Erythroblast (primary cell): Measurements from ENCODE around the gene MYCT1.
"Not testable (repeated sequence)": the region's sequence is repeated elsewhere in the genome, so short reads cannot be mapped to it uniquely, and the experiment has no call there.

Experiments used
- DNase-seq, 2 experiments: peaks; one replicate each; lab custom pipeline; 2025; lab: John Stamatoyannopoulos, UW
- GATA1 ChIP-seq: IDR thresholded peaks from 2 replicates; pipeline ENCODE4 v1.6.1; 2011; ENCODE audit warnings: low read depth, mild to moderate bottlenecking, control low read depth, low read length, moderate library complexity
- POLR2A ChIP-seq: IDR thresholded peaks from 2 replicates; pipeline ENCODE4 v1.6.1; 2011; ENCODE audit warnings: mild to moderate bottlenecking, low read length

MYCT1 gene, protein sequence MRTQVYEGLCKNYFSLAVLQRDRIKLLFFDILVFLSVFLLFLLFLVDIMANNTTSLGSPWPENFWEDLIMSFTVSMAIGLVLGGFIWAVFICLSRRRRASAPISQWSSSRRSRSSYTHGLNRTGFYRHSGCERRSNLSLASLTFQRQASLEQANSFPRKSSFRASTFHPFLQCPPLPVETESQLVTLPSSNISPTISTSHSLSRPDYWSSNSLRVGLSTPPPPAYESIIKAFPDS

DNA sequence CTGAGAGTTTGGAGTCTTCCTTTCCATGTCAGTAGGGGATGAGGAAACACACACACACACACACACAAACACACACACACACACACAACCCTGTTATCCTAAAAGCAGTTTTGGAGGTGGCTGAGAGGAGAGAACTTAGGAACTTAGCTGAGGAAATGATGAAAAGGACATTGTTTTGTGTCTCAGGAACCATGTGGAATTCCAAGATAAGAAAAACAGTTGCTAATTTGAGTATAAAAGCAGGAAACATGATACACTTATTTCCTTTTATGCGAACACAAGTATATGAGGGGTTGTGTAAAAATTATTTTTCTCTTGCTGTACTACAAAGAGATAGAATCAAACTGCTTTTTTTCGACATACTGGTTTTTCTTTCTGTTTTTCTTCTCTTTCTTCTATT lies at the start of gene MYCT1:
MYCT1 (plus strand) TSS at position 264 of the 400 bp plus-strand sequence; CDS start at position 270, 6 bp downstream.
- no peak for TF ChIP-seq GATA1
- TF ChIP-seq POLR2A: no peak

DNA sequence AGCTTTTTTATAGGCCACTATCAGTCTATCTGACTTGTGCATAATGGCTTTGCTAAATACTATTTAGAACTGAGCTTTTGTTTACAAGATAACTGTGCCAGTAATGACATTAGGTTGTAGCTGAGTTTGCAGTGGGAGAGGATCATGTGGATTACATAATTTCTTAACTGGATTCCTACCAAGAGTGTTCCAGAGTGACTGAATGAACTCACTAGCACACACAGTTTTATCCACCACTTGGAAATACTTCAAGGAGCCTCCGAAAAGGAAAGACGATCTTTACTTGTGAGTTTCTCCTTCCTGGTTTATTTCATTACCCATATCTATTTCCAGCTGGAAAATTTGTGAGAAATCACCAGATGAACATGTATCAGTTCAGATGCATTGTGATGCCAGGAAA lies 49.6 kb upstream of the MYCT1 start:
- TF ChIP-seq GATA1: no peak
- no peak for TF ChIP-seq POLR2A
- DNase-seq: no peak

More for the DNA sequence above, at the start of gene MYCT1:
- DNase-seq: no peak

DNA sequence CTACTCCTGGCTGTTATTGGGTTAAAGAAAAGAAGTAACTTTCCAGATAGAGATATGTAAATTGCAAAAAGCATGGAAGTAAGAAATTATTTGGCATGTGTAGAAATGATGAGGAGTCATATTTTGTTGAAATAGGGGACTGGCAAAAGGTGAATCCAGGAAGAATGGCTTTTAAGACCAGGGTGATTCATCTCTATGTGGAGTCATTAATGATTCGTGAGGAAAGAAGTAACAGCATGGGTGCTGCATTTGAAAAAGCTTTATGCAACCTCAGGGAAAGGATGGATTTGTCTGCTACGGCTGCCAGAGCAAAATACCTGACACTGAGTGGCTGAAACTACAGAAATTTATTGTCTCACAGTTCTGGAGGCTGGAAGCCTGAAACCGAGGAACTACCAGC lies 45.7 kb upstream of the MYCT1 start:
- TF ChIP-seq POLR2A (no peak), GATA1 (no peak)
- no peak for DNase-seq

DNA sequence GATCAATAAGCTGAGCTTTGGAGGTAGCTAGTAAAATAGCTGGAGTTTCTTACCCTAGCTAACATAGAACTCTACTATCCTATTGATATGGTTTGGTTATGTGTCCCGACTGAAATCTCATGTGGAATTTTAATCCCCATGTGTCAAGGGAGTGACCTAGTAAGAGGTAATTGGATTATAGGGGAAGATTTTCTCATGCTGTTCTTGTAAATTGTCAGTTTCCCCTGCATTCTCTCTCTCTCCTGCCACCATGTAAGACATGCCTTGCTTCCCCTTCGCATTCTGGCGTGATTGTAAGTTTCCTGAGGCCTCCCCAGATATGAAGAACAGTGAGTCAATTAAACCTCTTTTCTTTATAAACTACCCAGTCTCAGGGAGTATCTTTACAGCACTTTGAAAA lies 35.9 kb upstream of the MYCT1 start:
- no peak for DNase-seq
- TF ChIP-seq POLR2A (no peak), GATA1 (no peak)

DNA sequence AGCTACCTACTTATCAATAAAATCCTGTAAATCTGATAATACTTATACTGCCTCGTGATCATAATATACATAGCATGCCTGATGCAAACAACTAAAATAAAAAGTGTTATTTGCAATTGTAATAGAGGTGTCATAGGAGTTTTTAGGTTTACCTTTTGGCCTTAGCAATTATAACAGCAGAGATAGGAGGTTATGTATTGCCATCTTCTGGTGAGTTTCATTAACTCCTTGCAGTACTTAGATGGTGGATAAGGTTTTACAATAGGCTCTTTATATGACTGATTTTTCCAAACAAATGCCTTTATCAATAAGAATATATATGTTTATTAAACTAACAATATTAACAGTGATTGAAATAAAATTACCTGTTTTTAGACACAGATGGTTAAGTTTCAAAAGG lies 27.8 kb upstream of the MYCT1 start:
- TF ChIP-seq POLR2A (no peak), GATA1 (no peak)
- DNase-seq: peak in 1 of 2 experiments; percentile 2

DNA sequence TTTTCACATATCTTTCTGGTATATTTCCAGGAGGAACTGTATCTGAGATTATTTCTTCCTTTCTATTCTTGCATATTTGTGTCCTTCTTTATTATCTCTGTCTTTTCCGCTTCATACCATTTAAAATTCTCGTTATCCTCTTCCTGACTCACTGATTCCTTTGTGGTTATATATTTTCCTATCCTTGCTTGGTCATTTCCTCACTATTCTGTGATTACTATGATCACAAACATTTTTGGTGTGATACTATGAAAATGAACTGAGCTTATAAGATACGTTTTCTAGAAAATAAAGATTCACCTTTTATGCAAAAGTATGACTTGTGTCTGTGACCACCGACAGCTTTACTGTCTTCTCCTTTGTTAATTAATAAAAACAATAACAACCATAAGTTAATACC lies 26.5 kb upstream of the MYCT1 start:
- no peak for TF ChIP-seq GATA1
- TF ChIP-seq POLR2A: no peak
- DNase-seq: no peak

DNA sequence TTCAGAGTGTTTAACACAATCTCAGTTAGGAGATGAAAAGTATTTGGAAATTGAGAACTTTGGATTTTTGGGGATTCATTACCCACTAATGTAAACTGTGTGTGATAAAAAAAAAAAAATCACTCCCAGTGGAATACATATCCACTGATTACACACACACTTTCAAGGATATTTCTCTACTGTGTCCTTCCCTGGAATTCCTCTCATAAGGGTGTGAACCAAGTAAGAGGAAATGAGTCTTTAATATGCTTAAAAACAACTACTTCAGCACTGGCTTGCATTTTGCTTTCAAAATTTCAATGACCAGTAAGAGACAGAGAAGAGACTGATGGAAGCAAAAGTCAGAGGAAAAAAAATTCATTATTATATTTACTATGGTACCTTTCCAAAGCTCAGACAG lies 24.5 kb upstream of the MYCT1 start:
- TF ChIP-seq GATA1 (no peak), POLR2A (no peak)
- DNase-seq: no peak

DNA sequence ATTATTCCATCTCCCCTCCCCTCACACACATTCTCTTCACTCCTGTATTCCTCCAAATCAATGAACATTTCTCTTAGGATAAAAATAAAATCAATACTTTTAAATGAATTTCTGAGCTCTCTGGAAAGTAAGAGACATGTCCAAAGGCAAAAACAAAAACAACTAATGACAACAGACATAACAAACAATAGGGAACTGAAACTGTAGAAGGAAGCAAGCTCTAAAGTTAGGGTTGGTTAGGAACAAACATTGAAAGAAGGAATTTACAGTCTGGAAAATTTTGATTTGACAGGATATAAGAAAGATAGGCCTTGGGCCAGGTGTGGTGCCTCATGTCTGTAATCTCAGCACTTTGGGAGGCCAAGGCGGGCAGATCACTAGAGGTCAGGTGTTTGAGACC lies 17.5 kb upstream of the MYCT1 start:
- TF ChIP-seq POLR2A (no peak), GATA1 (no peak)
- no peak for DNase-seq

DNA sequence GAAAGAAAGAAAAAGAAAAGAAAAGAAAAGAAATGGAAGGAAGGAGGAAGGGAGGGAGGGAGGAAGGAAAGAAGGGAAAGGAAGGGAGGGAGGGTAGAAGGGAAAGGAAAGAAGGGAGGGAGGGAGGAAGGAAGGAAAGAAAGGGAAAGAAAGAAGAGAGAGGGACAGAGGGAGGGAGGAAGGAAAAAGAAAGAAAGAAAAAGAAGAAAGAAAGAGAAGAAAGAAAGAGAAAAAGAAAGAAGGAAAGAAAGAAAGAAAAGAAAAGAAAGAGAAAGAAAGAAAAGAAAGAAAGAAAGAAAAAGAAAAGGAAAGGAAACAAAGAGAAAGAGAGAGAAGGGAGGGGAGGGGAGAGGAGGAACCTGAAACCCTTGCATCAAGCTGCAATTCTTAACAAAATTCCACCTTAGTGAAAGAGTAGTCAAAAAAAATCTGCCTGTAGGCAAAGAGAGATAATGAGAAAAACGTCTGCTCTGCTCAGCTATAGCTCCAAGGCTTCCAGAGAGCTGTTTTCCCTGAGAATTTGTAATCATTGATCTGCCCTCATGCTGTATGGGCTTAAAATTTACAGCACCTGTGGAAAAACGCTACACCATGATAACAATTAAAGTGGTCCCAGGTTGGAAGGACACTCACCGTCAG lies 16.7 kb upstream of the MYCT1 start:
- no peak for TF ChIP-seq POLR2A
- no peak for TF ChIP-seq GATA1
- no peak for DNase-seq

DNA sequence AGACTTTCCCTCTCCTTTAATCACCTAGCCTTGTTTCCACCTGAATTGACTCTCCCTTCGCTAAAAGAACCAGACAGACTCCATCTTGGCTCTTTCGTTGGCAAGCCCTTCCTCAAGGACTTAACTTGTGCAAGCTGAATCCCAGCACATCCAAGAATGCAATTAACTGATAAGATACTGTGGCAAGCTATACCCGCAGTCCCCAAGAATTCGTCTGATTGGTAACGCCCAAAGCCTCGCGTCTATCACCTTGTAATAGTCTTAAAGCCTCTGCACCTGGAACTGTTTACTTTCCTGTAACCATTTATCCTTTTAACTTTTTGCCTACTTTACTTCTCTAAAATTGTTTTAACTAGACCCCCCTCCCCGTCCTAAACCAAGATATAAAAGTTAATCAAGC lies 15.6 kb upstream of the MYCT1 start:
- no peak for DNase-seq
- TF ChIP-seq GATA1: no peak
- no peak for TF ChIP-seq POLR2A

DNA sequence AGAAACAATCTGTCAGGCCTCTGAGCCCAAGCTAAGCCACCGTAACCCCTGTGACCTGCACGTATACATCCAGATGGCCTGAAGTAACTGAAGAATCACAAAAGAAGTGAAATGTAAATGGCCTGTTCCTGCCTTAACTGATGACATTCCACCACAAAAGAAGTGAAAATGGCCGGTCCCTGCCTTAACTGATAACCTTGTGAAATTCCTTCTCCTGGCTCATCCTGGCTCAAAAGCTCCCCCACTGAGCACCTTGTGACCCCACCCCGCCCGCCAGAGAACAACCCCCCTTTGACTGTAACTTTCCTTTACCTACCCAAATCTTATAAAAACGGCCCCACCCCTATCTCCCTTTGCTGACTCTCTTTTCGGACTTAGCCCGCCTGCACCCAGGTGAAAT lies 14.8 kb upstream of the MYCT1 start:
- DNase-seq: not testable (repeated sequence)

DNA sequence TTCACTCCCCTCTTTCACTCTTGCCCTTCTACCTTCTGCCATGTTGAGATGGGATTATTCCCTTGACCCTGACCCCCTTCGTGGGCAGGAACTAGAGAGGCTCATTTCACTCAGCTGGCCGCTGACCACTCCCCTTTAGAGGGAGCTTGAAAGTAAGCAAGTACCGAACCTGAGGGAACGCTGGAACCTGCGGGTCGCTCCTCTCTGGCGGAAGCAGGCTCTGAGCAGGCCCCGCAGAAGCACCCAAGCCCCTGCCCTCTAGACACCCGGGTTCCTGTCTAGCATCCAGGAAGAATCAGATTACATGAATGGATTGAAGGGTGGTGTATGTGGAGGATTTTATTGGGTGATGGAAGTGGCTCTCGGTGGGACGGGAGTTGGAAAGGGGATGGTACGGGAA lies 11.9 kb upstream of the MYCT1 start:
- TF ChIP-seq POLR2A: no peak
- no peak for TF ChIP-seq GATA1

DNA sequence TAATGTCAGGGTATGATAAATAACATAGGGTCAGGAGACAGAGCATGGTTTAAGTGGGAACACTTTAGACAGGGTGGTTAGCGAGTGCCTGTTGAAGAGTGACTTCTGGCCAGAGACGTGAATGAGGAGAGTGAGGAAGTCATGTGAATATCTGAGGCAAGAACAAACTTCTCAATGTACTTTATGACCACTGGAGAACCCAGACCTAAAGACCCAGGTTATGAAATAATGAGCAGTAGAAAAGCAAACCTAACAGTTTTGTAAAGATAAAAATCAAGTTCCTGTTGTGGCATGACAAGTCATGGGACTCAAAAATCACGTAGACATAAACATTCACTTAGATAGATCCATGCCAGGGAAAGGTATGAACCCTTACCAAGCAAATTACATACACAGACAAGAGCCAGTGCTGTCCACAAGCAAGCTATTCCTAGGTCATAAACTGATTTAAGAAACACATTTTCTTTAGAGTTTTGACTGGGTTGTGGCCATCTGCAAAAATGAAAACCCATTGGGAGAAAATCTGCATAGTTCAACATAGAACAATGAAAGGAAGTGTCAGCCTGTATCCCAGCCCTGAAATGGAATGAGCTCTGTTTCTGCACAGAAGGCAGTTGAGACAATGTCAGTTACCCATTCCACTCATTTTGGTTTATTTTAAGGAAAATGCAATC lies 2.2 kb upstream of the MYCT1 start:
- no peak for DNase-seq
- TF ChIP-seq POLR2A (no peak), GATA1 (no peak)

More for the DNA sequence above, 11.9 kb upstream of the MYCT1 start:
- no peak for DNase-seq

DNA sequence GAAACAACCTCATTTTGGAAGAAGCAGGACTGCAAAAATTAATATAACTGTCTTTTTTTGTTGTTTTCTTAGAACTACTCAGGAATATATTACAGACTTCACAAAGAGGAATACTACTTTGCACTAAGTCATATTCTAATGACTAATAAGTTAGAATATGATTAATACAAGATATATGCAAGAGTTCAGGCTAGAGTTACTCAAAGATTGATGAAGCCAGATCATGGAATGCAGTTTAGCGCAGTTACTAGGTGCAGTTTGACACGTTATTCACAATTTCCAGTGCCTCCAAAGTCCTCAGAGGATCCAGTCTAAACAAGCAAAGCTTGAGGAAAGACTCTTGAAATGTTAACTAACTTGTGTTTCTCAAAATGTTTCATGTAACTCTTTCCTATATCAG lies 1.2 kb upstream of the MYCT1 start:
- DNase-seq: no peak
- TF ChIP-seq POLR2A (no peak), GATA1 (no peak)
